Stomach (tissue), 9 donors: ENCODE measurements around the gene WWOX. TPM values are rescaled to one million over a fixed set of nuclear protein-coding genes. Genes with fewer than 3 reads are reported as not detected.

ENCODE experiments used
- DNase-seq, 2 donors: peaks; one replicate each; pipeline versions ENCODE4 v3.0.0 to v3.0.0-alpha.2; 2013 to 2019
- H3K27ac ChIP-seq, 5 donors: fragments of 200-600 bp in 4 of 5; sonication (generic) in 4 of 5; one replicate each; pipeline ENCODE4 v1.5.1; 2013 to 2019; ENCODE audit warnings: mild to moderate bottlenecking in 1 of 5, moderate library complexity in 1 of 5
- H3K27me3 ChIP-seq, 3 donors: fragments of 200-600 bp; sonication (generic); one replicate each; pipeline ENCODE4 v1.5.1; 2017 to 2019; ENCODE audit warnings: mixed run types in 1 of 3
- H3K36me3 ChIP-seq, 4 donors: fragments of 200-600 bp; sonication (generic); 1 replicate in 3 of 4; 2 replicates in 1 of 4; pipeline ENCODE4 v1.5.1; 2016 to 2019
- H3K4me1 ChIP-seq, 4 donors: fragments of 200-600 bp; sonication (generic); one replicate each; pipeline ENCODE4 v1.5.1; 2016 to 2019
- H3K4me3 ChIP-seq, 4 donors: fragments of 200-600 bp; sonication (generic) in 3 of 4; one replicate each; pipeline ENCODE4 v1.5.1; 2016 to 2019; ENCODE audit warnings: mild to moderate bottlenecking in 1 of 4
- H3K9me3 ChIP-seq, 4 donors: fragments of 200-600 bp; sonication (generic); one replicate each; pipeline ENCODE4 v1.5.1; 2016 to 2019
- EP300 ChIP-seq: sonication (generic); formaldehyde crosslinking; IDR thresholded peaks from one replicate; pipeline ENCODE4 v1.6.1; 2017; ENCODE audit warnings: antibody characterized with exemption
- POLR2A ChIP-seq, 4 donors: fragments of 450-650 bp; IDR thresholded peaks; one replicate each; pipeline ENCODE4 v1.6.1; 2016; ENCODE audit warnings: antibody characterized with exemption in 4 of 4, control low read depth in 2 of 4, mild to moderate bottlenecking in 1 of 4, moderate library complexity in 1 of 4
- POLR2AphosphoS5 ChIP-seq, 3 donors: sonication (generic); formaldehyde crosslinking; IDR thresholded peaks; one replicate each; pipeline ENCODE4 v1.6.1; 2016; ENCODE audit warnings: antibody characterized with exemption in 3 of 3
- WGBS, 5 donors: extraction: QIAGEN DNeasy Blood & Tissue Kit in 3 of 5; methylation state at CpG; one replicate each; pipeline versions ENCODE4 v1.1.5 to v1.1.7; 2013 to 2018; 5-methylcytosine and 5-hydroxymethylcytosine counted together
- intact Hi-C: fragments of 100-400 bp; cut with DNase I; formaldehyde crosslinking; loops from one replicate; pipeline ENCODE4 v1.15.1; 2023; ENCODE audit warnings: low total_unique reads
- polyA plus RNA-seq, 3 donors: library from polyadenylated mRNA; stranded (reverse); fragments of 200-250 nt; gene quantifications; one replicate each; pipeline ENCODE4 v1.2.3, GENCODE V29; 2013
- total RNA-seq, 5 donors: library from RNA; depleted of rRNA; stranded (reverse); fragments of >200 nt; gene quantifications; one replicate each; pipeline versions ENCODE4 v1.1.0 to v1.2.3, GENCODE V29; 2014 to 2016
- TF ChIP-seq, protein P1 (sequence below), 7 experiments: fragments of 450-650 bp in 4 of 7; fragments of 200-600 bp in 3 of 7; sonication (generic) in 3 of 7; IDR thresholded peaks; one replicate each; pipeline ENCODE4 v1.5.1; 2016 to 2019; ENCODE audit warnings: antibody characterized with exemption in 7 of 7, control low read depth in 2 of 7, mild to moderate bottlenecking in 1 of 7
- donor health status: healthy with polysubstance abuse.
- donor health status: Bipolar disorder and iron deficiency.
- donor health status: healthy.

WWOX gene
- total and polyA plus RNA-seq, 8 donors: 7.7 to 129 (median 48.7) TPM

DNA sequence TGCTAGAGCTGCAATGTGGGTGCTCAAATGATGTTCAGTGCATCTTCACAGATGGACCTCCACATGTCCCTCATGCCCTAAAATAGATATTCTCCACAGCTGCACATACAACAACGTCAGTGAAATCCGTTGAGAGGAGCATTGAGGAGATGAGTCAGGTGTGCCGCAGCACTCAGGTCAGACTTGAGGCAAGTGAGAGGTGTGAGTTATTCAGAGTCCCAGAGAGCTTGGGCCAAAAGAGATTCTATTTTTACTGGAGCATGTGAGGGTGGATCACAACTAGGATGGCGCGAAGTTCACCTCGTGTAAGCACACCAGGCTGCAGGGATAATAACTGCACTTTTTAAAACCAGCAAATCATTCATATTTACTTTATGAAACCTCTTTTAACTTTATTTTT, 855.8 kb downstream of the WWOX start:
- Histone ChIP-seq H3K27me3 (no peaks in the 10 kb centered on the region), H3K27ac (no peak overlapping the region), H3K9me3 (no peaks in the 10 kb centered on the region), H3K4me1 (no peaks in the 10 kb centered on the region), H3K4me3 (no peak overlapping the region), H3K36me3 (no peaks in the 10 kb centered on the region)
- intact Hi-C loops: no loop called here
- TF ChIP-seq EP300: no peak
- no peak for TF ChIP-seq POLR2A (IDR thresholded peaks at IDR 0.05)
- TF ChIP-seq, protein P1, sequence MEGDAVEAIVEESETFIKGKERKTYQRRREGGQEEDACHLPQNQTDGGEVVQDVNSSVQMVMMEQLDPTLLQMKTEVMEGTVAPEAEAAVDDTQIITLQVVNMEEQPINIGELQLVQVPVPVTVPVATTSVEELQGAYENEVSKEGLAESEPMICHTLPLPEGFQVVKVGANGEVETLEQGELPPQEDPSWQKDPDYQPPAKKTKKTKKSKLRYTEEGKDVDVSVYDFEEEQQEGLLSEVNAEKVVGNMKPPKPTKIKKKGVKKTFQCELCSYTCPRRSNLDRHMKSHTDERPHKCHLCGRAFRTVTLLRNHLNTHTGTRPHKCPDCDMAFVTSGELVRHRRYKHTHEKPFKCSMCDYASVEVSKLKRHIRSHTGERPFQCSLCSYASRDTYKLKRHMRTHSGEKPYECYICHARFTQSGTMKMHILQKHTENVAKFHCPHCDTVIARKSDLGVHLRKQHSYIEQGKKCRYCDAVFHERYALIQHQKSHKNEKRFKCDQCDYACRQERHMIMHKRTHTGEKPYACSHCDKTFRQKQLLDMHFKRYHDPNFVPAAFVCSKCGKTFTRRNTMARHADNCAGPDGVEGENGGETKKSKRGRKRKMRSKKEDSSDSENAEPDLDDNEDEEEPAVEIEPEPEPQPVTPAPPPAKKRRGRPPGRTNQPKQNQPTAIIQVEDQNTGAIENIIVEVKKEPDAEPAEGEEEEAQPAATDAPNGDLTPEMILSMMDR (IDR thresholded peaks at IDR 0.05): no peak
- TF ChIP-seq POLR2AphosphoS5 (IDR thresholded peaks at IDR 0.05): no peak
- 92 to 96% (median 94%) methylated on average over 6 of the region's 6 CpGs for WGBS, 5 donors
- DNase-seq: no peak

DNA sequence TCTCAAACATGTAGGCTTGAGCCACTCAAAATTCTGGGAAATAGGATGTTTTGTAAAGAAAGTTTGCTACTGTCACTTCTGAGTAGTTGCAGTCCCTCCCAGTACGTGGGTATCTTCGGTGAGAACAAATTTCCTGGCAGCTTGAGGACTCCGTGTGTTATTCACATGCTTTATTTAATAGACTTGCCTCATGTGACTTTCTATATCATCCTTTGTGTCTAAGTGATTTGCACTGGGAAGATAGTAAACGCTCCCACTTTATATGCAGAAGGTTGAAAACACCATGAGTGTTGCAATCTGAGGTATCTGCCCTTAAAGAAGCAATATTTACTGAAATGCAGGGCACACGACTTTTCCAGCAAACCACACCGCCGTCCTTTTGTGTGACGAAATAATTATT, 857.4 kb downstream of the WWOX start:
- no peak overlapping the region for H3K27ac ChIP-seq
- H3K27me3 ChIP-seq: no peaks in the 10 kb centered on the region
- intact Hi-C loops: no loop called here
- H3K36me3 ChIP-seq: no peaks in the 10 kb centered on the region
- TF ChIP-seq, protein P1 (IDR thresholded peaks at IDR 0.05): no peak
- no peak for TF ChIP-seq POLR2A (IDR thresholded peaks at IDR 0.05)
- TF ChIP-seq EP300: no peak
- no peaks in the 10 kb centered on the region for H3K9me3 ChIP-seq
- WGBS, 5 donors: 81 to 89% (median 86%) methylated on average over 8 of the region's 8 CpGs
- H3K4me1 ChIP-seq: no peaks in the 10 kb centered on the region
- DNase-seq: no peak
- no peak overlapping the region for H3K4me3 ChIP-seq

DNA sequence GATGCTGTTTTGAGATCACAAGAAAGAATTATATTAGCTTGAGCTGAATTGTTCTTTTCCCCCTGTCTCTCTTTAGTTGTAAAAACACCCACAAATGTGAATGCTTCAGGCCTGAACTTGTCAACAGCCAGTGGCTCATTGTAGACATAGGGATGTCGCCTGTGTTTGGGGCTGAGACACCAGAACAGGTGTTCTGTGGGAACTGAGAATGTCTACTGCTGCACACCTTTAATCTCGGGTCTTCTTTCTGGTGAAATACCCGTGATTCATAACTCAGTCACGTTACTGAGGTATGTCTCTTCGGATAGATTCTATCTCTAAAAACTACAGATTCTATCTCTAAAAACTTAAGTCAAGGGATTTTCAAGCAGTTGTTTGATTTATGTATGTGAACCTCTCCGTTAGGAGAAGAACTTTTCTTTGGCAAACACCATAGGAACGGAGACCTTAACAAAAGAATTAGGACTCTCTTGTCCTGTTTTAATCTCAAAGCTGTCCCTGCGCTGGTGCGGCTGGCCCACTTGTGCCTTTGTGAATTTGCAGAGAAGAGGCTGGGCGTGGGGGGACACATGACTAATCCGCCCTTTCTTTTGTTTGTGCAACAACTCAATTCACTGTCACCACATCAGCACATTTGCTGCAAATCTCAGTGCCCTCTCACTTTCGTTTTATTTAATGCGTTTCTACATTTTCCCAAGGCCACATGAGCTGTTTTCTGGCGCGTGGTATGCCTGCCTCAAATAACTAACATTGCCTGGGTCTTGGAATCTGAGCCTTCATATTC, 858.1 kb downstream of the WWOX start:
- Histone ChIP-seq H3K4me3 (no peak overlapping the region), H3K27ac (no peak overlapping the region), H3K9me3 (no peaks in the 10 kb centered on the region), H3K36me3 (no peaks in the 10 kb centered on the region), H3K27me3 (no peaks in the 10 kb centered on the region), H3K4me1 (no peaks in the 10 kb centered on the region)
- no peak for DNase-seq
- TF ChIP-seq, protein P1 (IDR thresholded peaks at IDR 0.05): no peak
- TF ChIP-seq POLR2A (IDR thresholded peaks at IDR 0.05) (no peak), POLR2AphosphoS5 (IDR thresholded peaks at IDR 0.05) (no peak), EP300 (no peak)
- 77 to 85% (median 80%) methylated on average over 15 of the region's 15 CpGs for WGBS, 5 donors
- intact Hi-C loops: no loop called here

DNA sequence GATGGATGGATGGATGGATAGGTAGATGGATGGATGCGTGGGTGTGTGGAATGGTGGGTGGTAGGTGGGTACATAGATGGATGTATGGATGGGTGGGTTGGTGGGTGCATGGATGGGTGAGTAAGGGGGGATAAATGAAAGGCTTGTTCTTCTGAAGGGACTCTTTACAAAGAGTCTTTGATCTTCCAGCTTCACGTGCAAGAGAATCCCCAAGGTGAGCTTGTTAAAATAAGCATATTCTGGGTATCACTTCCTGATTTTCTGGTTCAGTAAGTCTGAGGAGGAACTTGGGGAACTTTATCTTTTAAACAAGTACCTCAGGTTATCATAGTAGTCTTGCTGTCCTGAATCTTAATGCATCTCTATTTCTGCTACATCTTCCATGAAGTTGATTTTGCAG, 862.0 kb downstream of the WWOX start:
- intact Hi-C loops: no loop called here
- Histone ChIP-seq H3K36me3 (no peaks in the 10 kb centered on the region), H3K27ac (no peak overlapping the region), H3K9me3 (peaks cover 0 to 19% (median 0%) of the 10 kb centered on the region in 4 donors), H3K4me1 (no peaks in the 10 kb centered on the region), H3K4me3 (no peak overlapping the region), H3K27me3 (no peaks in the 10 kb centered on the region)
- WGBS, 5 donors: 79 to 91% (median 87%) methylated on average over 2 of the region's 2 CpGs
- TF ChIP-seq, protein P1 (IDR thresholded peaks at IDR 0.05): no peak
- TF ChIP-seq POLR2AphosphoS5 (IDR thresholded peaks at IDR 0.05) (no peak), EP300 (no peak), POLR2A (IDR thresholded peaks at IDR 0.05) (no peak)
- DNase-seq: no peak
